GM21825 (cell line): ENCODE results near the gene CLPTM1L.
"Not testable (repeated sequence)": the region's sequence is repeated elsewhere in the genome, so short reads cannot be mapped to it uniquely, and the experiment has no call there.

Source experiments
- ATAC-seq: cut with Tn5 transposase; IDR thresholded peaks from one replicate; pipeline ENCODE4 v1.9.1; 2021; ENCODE audit warnings: mild to moderate bottlenecking, moderate library complexity; ENCODE audit not compliant: unreplicated experiment

Gene CLPTM1L

GRCh38 chr5:1381370-1382247, 36.7 kb upstream of the CLPTM1L start:
- no peak for ATAC-seq

- no peak for ATAC-seq
Observed at GRCh38 chr5:1380910-1381309, 36.0 kb upstream of the CLPTM1L start.

- ATAC-seq: peak; percentile 78
Observed at GRCh38 chr5:1380011-1380817, 35.3 kb upstream of the CLPTM1L start.

- no peak for ATAC-seq
Observed at GRCh38 chr5:1378866-1379659, 34.2 kb upstream of the CLPTM1L start.

- no peak for ATAC-seq
Observed at GRCh38 chr5:1378096-1378495, 33.2 kb upstream of the CLPTM1L start.

- no peak for ATAC-seq
Observed at GRCh38 chr5:1376981-1377380, 32.1 kb upstream of the CLPTM1L start.

GRCh38 chr5:1375871-1376810, 31.2 kb upstream of the CLPTM1L start:
- no peak for ATAC-seq

GRCh38 chr5:1374679-1375055, 29.8 kb upstream of the CLPTM1L start:
- ATAC-seq: no peak

GRCh38 chr5:1374030-1374678, 29.3 kb upstream of the CLPTM1L start:
- ATAC-seq: no peak

- ATAC-seq: not testable (repeated sequence)
Observed at GRCh38 chr5:1371972-1372342, 27.1 kb upstream of the CLPTM1L start.

GRCh38 chr5:1371218-1371971, 26.5 kb upstream of the CLPTM1L start:
- ATAC-seq: no peak

GRCh38 chr5:1370006-1370405, 25.1 kb upstream of the CLPTM1L start:
- ATAC-seq: no peak

- no peak for ATAC-seq
Observed at GRCh38 chr5:1368756-1369155, 23.9 kb upstream of the CLPTM1L start.

GRCh38 chr5:1368236-1368635, 23.3 kb upstream of the CLPTM1L start:
- no peak for ATAC-seq

GRCh38 chr5:1367149-1367548, 22.2 kb upstream of the CLPTM1L start:
- no peak for ATAC-seq

- no peak for ATAC-seq
Observed at GRCh38 chr5:1366514-1366913, 21.6 kb upstream of the CLPTM1L start.

GRCh38 chr5:1364211-1364610, 19.3 kb upstream of the CLPTM1L start:
- ATAC-seq: no peak

- no peak for ATAC-seq
Observed at GRCh38 chr5:1363581-1363980, 18.7 kb upstream of the CLPTM1L start.

- ATAC-seq: no peak
Observed at GRCh38 chr5:1363160-1363559, 18.3 kb upstream of the CLPTM1L start.
